Right lobe of liver (tissue), 6 donors: ENCODE measurements around the gene LPCAT3. TPM values are rescaled to one million over a fixed set of nuclear protein-coding genes. Genes with fewer than 3 reads are reported as not detected.

ENCODE experiments used
- ATAC-seq, 4 donors: fragments of 200-7000 bp; cut with Tn5 transposase; one replicate each; pipeline ENCODE4 v1.9.1; 2020; ENCODE audit warnings: mild to moderate bottlenecking in 4 of 4, moderate library complexity in 4 of 4
- DNase-seq, 3 donors: peaks; one replicate each; pipeline ENCODE4 v3.0.0-alpha.2; 2020
- H3K27ac ChIP-seq, 3 donors: fragments of 200-600 bp; one replicate each; pipeline ENCODE4 v1.8.0; 2022
- H3K27me3 ChIP-seq, 2 donors: fragments of 200-600 bp; one replicate each; pipeline ENCODE4 v1.8.0; 2022
- H3K36me3 ChIP-seq, 4 donors: fragments of 200-600 bp; sonication (generic) in 1 of 4; one replicate each; pipeline versions ENCODE4 v1.5.1 to v1.8.0; 2017 to 2022; ENCODE audit warnings: control low read depth in 1 of 4
- H3K4me1 ChIP-seq, 4 donors: fragments of 200-600 bp; sonication (generic) in 1 of 4; one replicate each; pipeline versions ENCODE4 v1.5.1 to v1.8.0; 2017 to 2022; ENCODE audit warnings: control low read depth in 1 of 4
- H3K4me3 ChIP-seq, 3 donors: fragments of 200-600 bp; one replicate each; pipeline ENCODE4 v1.8.0; 2022
- H3K9me3 ChIP-seq, 4 donors: fragments of 200-600 bp; sonication (generic) in 1 of 4; one replicate each; pipeline versions ENCODE4 v1.5.1 to v1.8.0; 2017 to 2022; ENCODE audit warnings: control low read depth in 1 of 4
- CTCF ChIP-seq, 4 donors: fragments of 200-600 bp in 3 of 4; fragments of 450-650 bp in 1 of 4; IDR thresholded peaks; one replicate each; pipeline versions ENCODE4 v1.5.1 to v1.8.0; 2016 to 2022; ENCODE audit warnings: antibody characterized with exemption in 4 of 4, mild to moderate bottlenecking in 2 of 4
- POLR2A ChIP-seq: fragments of 450-650 bp; IDR thresholded peaks from one replicate; pipeline ENCODE4 v1.6.1; 2017; ENCODE audit warnings: antibody characterized with exemption, mild to moderate bottlenecking
- WGBS: methylation state at CpG from one replicate; pipeline ENCODE4 v1.1.6; 2018; ENCODE audit warnings: low coverage, low lambda C conversion rate; ENCODE audit not compliant: insufficient coverage; ENCODE audit errors: missing lambda C conversion rate; 5-methylcytosine and 5-hydroxymethylcytosine counted together
- intact Hi-C, 2 donors: fragments of 100-400 bp; cut with DNase I; formaldehyde crosslinking; loops; one replicate each; pipeline versions ENCODE4 v1.11.2 to v1.14.1; 2022
- total RNA-seq, 6 experiments: library from RNA; depleted of rRNA in 2 of 6; stranded (reverse); fragments of >200 nt in 2 of 6; fragmentation: NEBNext Ultra II Directional in 3 of 6; extraction: Animal tissue kit (Norgen Biotek cat#: 25700) in 3 of 6; gene quantifications; one replicate each; pipeline versions ENCODE4 v1.1.0 to v1.2.4, GENCODE V29; 2016 to 2023
- donor health status: DM: no; HTN: yes; CAD: no.
- donor health status: DM: no; HTN: no; CAD: no.
- donor health status: DM: no; HTN: no; CAD: no.
- donor health status: DM: no; HTN: yes; CAD: no.
- donor health status: DM: no; HTN: yes; CAD: no.

LPCAT3 gene
- total RNA-seq, 6 experiments from 2014 or later: 50.6 to 115 (median 77.5) TPM

GRCh38 chr12:6982532-6982931 is 35.7 kb downstream of the LPCAT3 start:
- Histone ChIP-seq H3K4me1 (peaks cover 0 to 38% (median 17%) of the 10 kb centered on the region in 4 donors), H3K4me3 (no peak overlapping the region), H3K36me3 (peaks cover 4 to 60% (median 29%) of the 10 kb centered on the region in 4 donors), H3K9me3 (no peaks in the 10 kb centered on the region), H3K27ac (no peak overlapping the region), H3K27me3 (no peaks in the 10 kb centered on the region)
- intact Hi-C loops: no loop called here
- ATAC-seq: no peak
- no peak for TF ChIP-seq POLR2A
- no peak for TF ChIP-seq CTCF (IDR thresholded peaks at IDR 0.05)
- DNase-seq: no peak
- 93% methylated on average over 7 of the region's 7 CpGs for WGBS

GRCh38 chr12:6981152-6982052 is 36.9 kb downstream of the LPCAT3 start:
- H3K27ac ChIP-seq: peak overlapping the region; percentile 31 to 76 (median 47)
- intact Hi-C loops: no loop called here
- ATAC-seq (peak; percentile 86 to 94 (median 88)), DNase-seq (peak in 1 of 3 donors; percentile 82)
- H3K4me3 ChIP-seq: no peak overlapping the region
- peaks cover 4 to 64% (median 34%) of the 10 kb centered on the region in 4 donors for H3K36me3 ChIP-seq
- H3K9me3 ChIP-seq: no peaks in the 10 kb centered on the region
- no peaks in the 10 kb centered on the region for H3K27me3 ChIP-seq
- peaks cover 0 to 38% (median 17%) of the 10 kb centered on the region in 4 donors for H3K4me1 ChIP-seq
- no peak for TF ChIP-seq POLR2A
- TF ChIP-seq CTCF (IDR thresholded peaks at IDR 0.05): no peak
- 55% methylated on average over 10 of the region's 10 CpGs for WGBS

- peak; percentile 42 to 62 (median 48) for ATAC-seq
- DNase-seq: no peak
- TF ChIP-seq POLR2A (no peak), CTCF (IDR thresholded peaks at IDR 0.05) (no peak)
- peaks cover 0 to 38% (median 17%) of the 10 kb centered on the region in 4 donors for H3K4me1 ChIP-seq
- H3K27me3 ChIP-seq: no peaks in the 10 kb centered on the region
- intact Hi-C loops: no loop called here
- H3K9me3 ChIP-seq: no peaks in the 10 kb centered on the region
- peak overlapping the region; percentile 31 to 76 (median 47) for H3K27ac ChIP-seq
- H3K4me3 ChIP-seq: no peak overlapping the region
- H3K36me3 ChIP-seq: peaks cover 4 to 70% (median 40%) of the 10 kb centered on the region in 4 donors
Observed at GRCh38 chr12:6980740-6981139, 37.5 kb downstream of the LPCAT3 start.

- H3K9me3 ChIP-seq: no peaks in the 10 kb centered on the region
- H3K4me1 ChIP-seq: peaks cover 0 to 38% (median 17%) of the 10 kb centered on the region in 4 donors
- WGBS: 92% methylated on average over 4 of the region's 4 CpGs
- no peak for ATAC-seq
- H3K36me3 ChIP-seq: peaks cover 4 to 77% (median 44%) of the 10 kb centered on the region in 4 donors
- TF ChIP-seq POLR2A (no peak), CTCF (IDR thresholded peaks at IDR 0.05) (no peak)
- DNase-seq: no peak
- intact Hi-C loops: no loop called here
- peak overlapping the region in 2 of 3 donors; percentile 47 to 76 for H3K27ac ChIP-seq
- H3K4me3 ChIP-seq: no peak overlapping the region
- H3K27me3 ChIP-seq: no peaks in the 10 kb centered on the region
Observed at GRCh38 chr12:6980075-6980474, 38.2 kb downstream of the LPCAT3 start.
